Activated T-helper 2 cell treated with anti-CD3 and anti-CD28 coated beads, Interferon-gamma antibody, Interleukin-2, Interleukin-4, amounts not matched to agents 10 μg/mL and 5 μg/mL and 100 μg/mL, durations not matched to agents 14 hours and 24 hours and 36 hours (primary cell): Measurements from ENCODE around the gene CHDH. TPM values are rescaled to one million over a fixed set of nuclear protein-coding genes. Genes with fewer than 3 reads are reported as not detected.

ENCODE experiments used
- DNase-seq: peaks from one replicate; pipeline ENCODE4 v3.0.0; 2021; ENCODE audit warnings: low spot score
- H3K27ac Mint-ChIP-seq: one replicate; pipeline ENCODE4 v1.8.0; 2021; ENCODE audit warnings: mixed read lengths
- H3K27me3 Mint-ChIP-seq: one replicate; pipeline ENCODE4 v1.8.0; 2021; ENCODE audit warnings: low read depth, mixed read lengths
- H3K36me3 Mint-ChIP-seq: one replicate; pipeline ENCODE4 v1.8.0; 2021; ENCODE audit warnings: low read depth, mixed read lengths
- H3K4me1 Mint-ChIP-seq: one replicate; pipeline ENCODE4 v1.8.0; 2021; ENCODE audit warnings: low read depth, mixed read lengths
- H3K4me3 Mint-ChIP-seq: one replicate; pipeline ENCODE4 v1.8.0; 2021; ENCODE audit warnings: low read depth, mild to moderate bottlenecking, moderate library complexity, mixed read lengths
- H3K9me3 Mint-ChIP-seq: one replicate; pipeline ENCODE4 v1.8.0; 2021; ENCODE audit warnings: mixed read lengths
- intact Hi-C: fragments of 100-400 bp; cut with micrococcal nuclease; formaldehyde crosslinking; loops from one replicate; pipeline ENCODE4 v1.15.1; 2023
- total RNA-seq: library from RNA; stranded (reverse); gene quantifications from 2 replicates; pipeline ENCODE4 v1.2.3, GENCODE V29; 2022

CHDH gene
- total RNA-seq, 1 donor from 2014 or later = 10.7 TPM

- no peak overlapping the region for H3K27ac Mint-ChIP-seq
- DNase-seq = no peak
- intact Hi-C loops = no loop called here
- peaks cover 18% of the 10 kb centered on the region for H3K27me3 Mint-ChIP-seq
- no peaks in the 10 kb centered on the region for H3K36me3 Mint-ChIP-seq
- H3K4me1 Mint-ChIP-seq = peaks cover 9% of the 10 kb centered on the region
- H3K9me3 Mint-ChIP-seq = no peaks in the 10 kb centered on the region
- no peak overlapping the region for H3K4me3 Mint-ChIP-seq
These were observed 80.5 kb downstream of the CHDH start for GRCh38 chr3:53765753-53766152.

- Mint-ChIP-seq H3K4me1 (no peaks in the 10 kb centered on the region), H3K9me3 (no peaks in the 10 kb centered on the region), H3K27me3 (peaks cover 10% of the 10 kb centered on the region), H3K36me3 (no peaks in the 10 kb centered on the region), H3K27ac (no peak overlapping the region), H3K4me3 (no peak overlapping the region)
- intact Hi-C loops = no loop called here
- DNase-seq = no peak
These were observed 82.0 kb downstream of the CHDH start for GRCh38 chr3:53764026-53764775.

DNA sequence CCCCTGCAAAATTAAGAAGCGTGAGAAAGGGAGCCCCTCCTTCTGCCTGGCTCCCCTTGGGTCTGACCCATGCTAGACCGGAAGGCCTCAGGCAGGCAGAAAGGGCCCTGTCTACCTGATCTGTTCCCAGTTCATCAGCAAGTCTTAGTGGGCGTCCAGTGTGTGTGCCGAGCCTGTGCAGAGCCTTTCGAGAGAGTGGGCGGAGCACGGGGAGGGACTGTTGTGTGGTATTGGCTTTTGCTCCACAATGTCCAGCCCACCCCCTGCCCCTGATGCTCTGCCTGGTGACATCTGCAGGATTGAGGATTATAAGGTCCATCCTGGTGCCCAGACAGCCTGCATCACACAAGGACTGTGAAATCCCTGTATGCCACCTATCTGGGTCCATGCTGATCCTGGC, 82.9 kb downstream of the CHDH start:
- DNase-seq = no peak
- Mint-ChIP-seq H3K4me1 (peaks cover under 1% of the 10 kb centered on the region), H3K27ac (no peak overlapping the region), H3K9me3 (no peaks in the 10 kb centered on the region), H3K27me3 (peaks cover 8% of the 10 kb centered on the region), H3K36me3 (no peaks in the 10 kb centered on the region), H3K4me3 (no peak overlapping the region)
- intact Hi-C loops = no loop called here

Other genes starting within 250 kb of the CHDH start
- gene IL17RB, start 149 bp upstream of the CHDH start, total RNA-seq = 33.3 and 36.1 TPM in 2 replicates
- 52.4 and 59.0 TPM in 2 replicates for gene ACTR8, start 35.7 kb upstream of the CHDH start, total RNA-seq
- 73.0 and 81.0 TPM in 2 replicates for gene SELENOK, start 45.4 kb upstream of the CHDH start, total RNA-seq